Measurements from ENCODE around the gene ZBTB2. TPM values are rescaled to one million over a fixed set of nuclear protein-coding genes. Genes with fewer than 3 reads are reported as not detected.

Gene ZBTB2
- total RNA-seq (13.1 and 13.6 TPM in 2 replicates), polyA plus RNA-seq (11.3 and 11.8 TPM in 2 replicates), polyA minus RNA-seq (21.8 and 23.6 TPM in 2 replicates), Bru-seq, nascent RNA (percentile 80 among the genes with signal in this experiment), BruChase-seq, experiment 1, labeled RNA remaining after a 6-hour chase (percentile 65 among the genes with signal in this experiment), BruChase-seq, experiment 2, labeled RNA remaining after a 2-hour chase (percentile 70 among the genes with signal in this experiment)
- 13.3 and 15.3 TPM in 2 replicates for polyA plus RNA-seq (2011; cell fraction: cytosol; rRNA removed)
- 10.3 and 10.4 TPM in 2 replicates for polyA plus RNA-seq (2011; cell fraction: nucleus; rRNA removed)
- polyA plus RNA-seq (2012) = 8.1 and 13.4 TPM in 2 replicates
- 13.7 TPM for polyA minus RNA-seq (2011; cell fraction: cytosol; rRNA and poly(A)+ RNA removed)
- polyA minus RNA-seq (2011; cell fraction: nucleus; rRNA and poly(A)+ RNA removed) = 6.4 and 8.0 TPM in 2 replicates
- long read RNA-seq, transcript ZBTB2-201 (3 exons, 3,090 nt) = major isoform, 11 of 17 reads
- long read RNA-seq, partial matches to known transcripts = 0 of 17 reads
- long read RNA-seq, other reads (novel, unspliced or antisense) = 6 of 17 reads

DNA sequence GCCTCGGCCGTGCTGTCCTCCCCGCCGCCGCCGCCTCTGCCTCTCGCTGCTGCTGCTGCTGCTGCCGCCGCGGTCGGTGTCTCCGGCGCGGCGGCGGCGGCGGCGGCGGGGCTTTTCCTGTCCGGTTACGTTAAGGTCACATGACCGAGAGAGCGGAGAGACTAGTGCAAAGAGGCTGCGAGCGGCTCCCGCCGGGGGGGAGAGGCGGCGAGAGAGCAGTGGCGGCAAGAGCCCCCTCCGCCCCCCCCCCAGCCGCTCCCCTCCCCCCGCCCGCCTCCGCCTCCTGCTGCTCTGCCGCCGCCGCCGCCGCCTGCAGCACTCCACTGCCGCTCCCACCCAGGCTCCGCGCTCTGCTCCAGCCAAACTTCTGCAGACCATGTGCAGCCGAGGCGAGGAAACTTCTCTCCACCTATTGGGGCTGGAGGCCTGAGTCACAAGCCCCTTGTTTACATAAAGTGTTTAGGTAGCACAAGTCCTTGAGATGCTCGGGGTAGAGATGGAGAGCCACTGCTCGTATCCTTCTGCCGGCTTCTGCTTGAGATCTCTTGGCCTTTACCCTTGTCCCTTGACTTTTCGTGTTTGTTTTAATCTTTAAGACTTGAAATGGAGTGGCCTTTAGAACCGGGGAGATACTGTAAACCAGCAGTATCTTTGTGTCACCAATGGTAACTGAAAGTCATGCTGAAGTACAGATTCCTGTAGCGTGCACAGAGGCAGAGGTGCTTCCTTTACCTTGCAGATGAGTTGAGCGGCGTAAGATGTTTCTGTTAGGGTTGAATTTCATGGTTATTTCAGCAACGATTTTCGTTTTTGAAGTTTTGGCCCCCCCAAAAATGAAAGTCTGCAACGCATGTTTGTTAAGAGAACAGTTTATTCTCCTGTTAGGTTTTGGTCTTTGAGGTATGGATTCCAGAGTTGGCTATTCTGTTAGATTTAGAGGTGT is at the start of gene ZBTB2:
Gene ZBTB2, minus strand, starts transcription at position 89 of the 943 bp plus-strand sequence. CDS start 17,922 bp downstream, outside the sequence.
- POLR2A ChIA-PET = interaction anchor here (0.6 kb wide), 1 partner anchor 54 kb away, joined by 4 read pairs; no protein-coding TSS in a partner anchor
- CTCF ChIA-PET = interaction anchor here (1.0 kb wide), 1 partner anchor 15 kb away, joined by 5 read pairs; no protein-coding TSS in a partner anchor
- Histone ChIP-seq H3K27me3 (ENCODE audit: control insufficient read depth in 2 of 2, insufficient read depth in 2 of 2, low read length in 2 of 2) (no peaks in the 10 kb centered on the region), H3K9me1 (replicated peaks; ENCODE audit: control insufficient read depth, extremely low read depth, insufficient read depth, low read length) (no peaks in the 10 kb centered on the region), H3K4me3 (replicated peaks in 1 of 3; ENCODE audit: insufficient read depth in 1 of 3, low read depth in 1 of 3, low read length in 3 of 3) (peak within 1 kb of the TSS; percentile 76 to 93 (median 85)), H3K27ac (ENCODE audit: insufficient read depth, low read depth, low read length) (peak within 1 kb of the TSS; percentile 94), H3K79me2 (ENCODE audit: control insufficient read depth, insufficient read depth, low read length) (peaks cover 74% of the 10 kb centered on the region), H3K4me1 (ENCODE audit: control insufficient read depth, extremely low read depth, insufficient read depth, low read length) (peaks cover 35% of the 10 kb centered on the region), H4K20me1 (replicated peaks; ENCODE audit: control insufficient read depth, extremely low read depth, insufficient read depth, low read length) (peaks cover 15% of the 10 kb centered on the region), H3K4me2 (ENCODE audit: insufficient read depth, low read length) (peak within 1 kb of the TSS; percentile 79), H2AFZ (ENCODE audit: low read depth, low read length) (no peak within 1 kb of the TSS), H3K9me3 (replicated peaks; ENCODE audit: control insufficient read depth, insufficient read depth, low read length) (no peaks in the 10 kb centered on the region), H3K9ac (replicated peaks; ENCODE audit: extremely low read depth, insufficient read depth, low read length) (peak within 1 kb of the TSS; percentile 99), H3K36me3 (ENCODE audit: control insufficient read depth in 2 of 2, extremely low read depth in 1 of 2, insufficient read depth in 2 of 2, low read length in 2 of 2) (no peaks in the 10 kb centered on the region)
- BruUV-seq (replicated peaks) = no TSS peak
- FAIRE-seq (no peak), DNase-seq (ENCODE audit: low read depth, low spot score) (peak; percentile 71)
- TF ChIP-seq POLR2A (IDR thresholded peaks at IDR 0.05; ENCODE audit: low read depth, low read length) (no peak), FOS (IDR thresholded peaks at IDR 0.05; ENCODE audit: borderline replicate concordance, insufficient read depth, low read length) (no peak), MAX (IDR thresholded peaks at IDR 0.05; ENCODE audit: insufficient read depth, insufficient read length) (no peak), JUN (IDR thresholded peaks at IDR 0.05; ENCODE audit: borderline replicate concordance, insufficient read depth, insufficient read length, low read depth) (no peak), GATA2 (IDR thresholded peaks at IDR 0.05; ENCODE audit: insufficient read depth, insufficient read length, low read depth, low read length) (no peak), EZH2 (IDR thresholded peaks at IDR 0.05; ENCODE audit: borderline replicate concordance, low read depth, low read length, severe bottlenecking) (no peak), POLR2AphosphoS5 (IDR thresholded peaks at IDR 0.05; ENCODE audit: insufficient read depth, low read depth, low read length) (no peak), MYC (IDR thresholded peaks at IDR 0.05; ENCODE audit: low read depth, low read length) (no peak)
- TF ChIP-seq, protein P1, sequence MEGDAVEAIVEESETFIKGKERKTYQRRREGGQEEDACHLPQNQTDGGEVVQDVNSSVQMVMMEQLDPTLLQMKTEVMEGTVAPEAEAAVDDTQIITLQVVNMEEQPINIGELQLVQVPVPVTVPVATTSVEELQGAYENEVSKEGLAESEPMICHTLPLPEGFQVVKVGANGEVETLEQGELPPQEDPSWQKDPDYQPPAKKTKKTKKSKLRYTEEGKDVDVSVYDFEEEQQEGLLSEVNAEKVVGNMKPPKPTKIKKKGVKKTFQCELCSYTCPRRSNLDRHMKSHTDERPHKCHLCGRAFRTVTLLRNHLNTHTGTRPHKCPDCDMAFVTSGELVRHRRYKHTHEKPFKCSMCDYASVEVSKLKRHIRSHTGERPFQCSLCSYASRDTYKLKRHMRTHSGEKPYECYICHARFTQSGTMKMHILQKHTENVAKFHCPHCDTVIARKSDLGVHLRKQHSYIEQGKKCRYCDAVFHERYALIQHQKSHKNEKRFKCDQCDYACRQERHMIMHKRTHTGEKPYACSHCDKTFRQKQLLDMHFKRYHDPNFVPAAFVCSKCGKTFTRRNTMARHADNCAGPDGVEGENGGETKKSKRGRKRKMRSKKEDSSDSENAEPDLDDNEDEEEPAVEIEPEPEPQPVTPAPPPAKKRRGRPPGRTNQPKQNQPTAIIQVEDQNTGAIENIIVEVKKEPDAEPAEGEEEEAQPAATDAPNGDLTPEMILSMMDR (IDR thresholded peaks at IDR 0.05; ENCODE audit: extremely low read depth in 1 of 2, insufficient read depth in 1 of 2, low read depth in 1 of 2, low read length in 2 of 2) = no peak
- dilution Hi-C loops (cut with MboI; ENCODE audit: extremely low pct_ligation_motif_present, low sequenced_read_pairs) (no loop called here), intact Hi-C loops (cut with micrococcal nuclease) (loop anchor here (2.0 to 5.0 kb wide), 2 partner anchors 347 to 499 kb away; no protein-coding TSS in a partner anchor)
